Testis (tissue), 3 donors: ENCODE data around the gene USP2. TPM values are rescaled to one million over a fixed set of nuclear protein-coding genes. Genes with fewer than 3 reads are reported as not detected.
A peak's percentile ranks its signal among the peaks of the same experiment; 100 is the strongest.

ENCODE experiments used
- DNase-seq: peaks from one replicate; pipeline ENCODE4 v3.0.0-alpha.2; 2019
- H3K27ac ChIP-seq, 2 donors: fragments of 200-600 bp; sonication (generic); one replicate each; pipeline ENCODE4 v1.5.1; 2019
- H3K27me3 ChIP-seq: fragments of 200-600 bp; sonication (generic); one replicate; pipeline ENCODE4 v1.5.1; 2019
- H3K36me3 ChIP-seq: fragments of 200-600 bp; sonication (generic); one replicate; pipeline ENCODE4 v1.5.1; 2017; ENCODE audit warnings: low read depth; ENCODE audit errors: missing control alignments
- H3K4me1 ChIP-seq: fragments of 200-600 bp; sonication (generic); one replicate; pipeline ENCODE4 v1.5.1; 2019
- H3K4me3 ChIP-seq, 2 donors: fragments of 200-600 bp; sonication (generic); one replicate each; pipeline ENCODE4 v1.5.1; 2017 to 2019
- H3K9me3 ChIP-seq: fragments of 200-600 bp; sonication (generic); one replicate; pipeline ENCODE4 v1.5.1; 2017
- CTCF ChIP-seq, 3 experiments: fragments of 450-650 bp in 2 of 3; fragments of 200-600 bp in 1 of 3; sonication (generic) in 1 of 3; IDR thresholded peaks; one replicate each; pipeline ENCODE4 v1.5.1; 2016 to 2019; ENCODE audit warnings: antibody characterized with exemption in 3 of 3, mild to moderate bottlenecking in 2 of 3, moderate library complexity in 1 of 3
- POLR2A ChIP-seq: fragments of 450-650 bp; IDR thresholded peaks from one replicate; pipeline ENCODE4 v1.6.1; 2017; ENCODE audit warnings: antibody characterized with exemption, mild to moderate bottlenecking, moderate library complexity
- WGBS, 2 donors: methylation state at CpG; one replicate each; pipeline ENCODE4 v1.1.5; 2018; 5-methylcytosine and 5-hydroxymethylcytosine counted together
- intact Hi-C: fragments of 100-400 bp; cut with DNase I; formaldehyde crosslinking; loops from one replicate; pipeline ENCODE4 v1.15.1; 2023; ENCODE audit warnings: low total_unique reads
- polyA plus RNA-seq: library from polyadenylated mRNA; stranded (reverse); fragments of 350-450 nt; fragmentation: Illumina TruSeq; extraction: RNeasy Lipid Tissue Mini Kit (QIAGEN cat#74804); gene quantifications from one replicate; pipeline ENCODE4 v1.2.3, GENCODE V29; 2014; ENCODE audit warnings: low read depth, low replicate concordance; ENCODE audit not compliant: insufficient read depth
- total RNA-seq, 2 donors: library from RNA; depleted of rRNA; stranded (reverse); fragments of >200 nt; gene quantifications; one replicate each; pipeline ENCODE4 v1.2.3, GENCODE V29; 2016

The USP2 gene
- total and polyA plus RNA-seq, 3 donors from 2014 or later, result 41.2 to 168 (median 100) TPM

- Histone ChIP-seq H3K9me3 (no peaks in the 10 kb centered on the region), H3K4me3 (peak overlapping the region in 1 of 2 donors; percentile 60), H3K27me3 (no peaks in the 10 kb centered on the region), H3K27ac (peak overlapping the region; percentile 44 to 73), H3K36me3 (no peaks in the 10 kb centered on the region), H3K4me1 (peaks cover 25% of the 10 kb centered on the region)
- intact Hi-C loops, result no loop called here
- WGBS, 2 donors, result 3 to 12% methylated on average over 12 to 21 of the region's 29 CpGs
- no peak for DNase-seq
- TF ChIP-seq POLR2A (no peak), CTCF (IDR thresholded peaks at IDR 0.05) (no peak)
These were observed 66.1 kb downstream of the USP2 start for GRCh38 chr11:119315131-119316015.

- Histone ChIP-seq H3K4me3 (peak overlapping the region in 1 of 2 donors; percentile 3), H3K4me1 (peaks cover 24% of the 10 kb centered on the region), H3K9me3 (no peaks in the 10 kb centered on the region), H3K27ac (no peak overlapping the region), H3K36me3 (no peaks in the 10 kb centered on the region), H3K27me3 (no peaks in the 10 kb centered on the region)
- intact Hi-C loops, result no loop called here
- no peak for DNase-seq
- no peak for TF ChIP-seq CTCF (IDR thresholded peaks at IDR 0.05)
- WGBS, 2 donors, result 65 to 75% methylated on average over 9 to 14 of the region's 18 CpGs
These were observed 66.8 kb downstream of the USP2 start for GRCh38 chr11:119314726-119315125.

GRCh38 chr11:119310682-119311052 lies 70.8 kb downstream of the USP2 start:
- H3K36me3 ChIP-seq, result no peaks in the 10 kb centered on the region
- no peak overlapping the region for H3K4me3 ChIP-seq
- WGBS, 2 donors, result 88 to 93% methylated on average over 12 to 20 of the region's 20 CpGs
- no peak overlapping the region for H3K27ac ChIP-seq
- H3K27me3 ChIP-seq, result no peaks in the 10 kb centered on the region
- no peak for TF ChIP-seq POLR2A
- no peaks in the 10 kb centered on the region for H3K9me3 ChIP-seq
- no peak for DNase-seq
- peaks cover 18% of the 10 kb centered on the region for H3K4me1 ChIP-seq
- intact Hi-C loops, result no loop called here

- Histone ChIP-seq H3K4me3 (no peak overlapping the region), H3K27me3 (no peaks in the 10 kb centered on the region), H3K27ac (no peak overlapping the region), H3K4me1 (peaks cover 13% of the 10 kb centered on the region), H3K9me3 (no peaks in the 10 kb centered on the region), H3K36me3 (no peaks in the 10 kb centered on the region)
- 85% methylated on average over 17 of the region's 17 CpGs for WGBS, 2 donors
- DNase-seq, result no peak
- intact Hi-C loops, result no loop called here
- no peak for TF ChIP-seq CTCF (IDR thresholded peaks at IDR 0.05)
- TF ChIP-seq POLR2A, result no peak
These were observed 71.4 kb downstream of the USP2 start for GRCh38 chr11:119309953-119310681.

GRCh38 chr11:119309411-119309810 lies 72.1 kb downstream of the USP2 start:
- TF ChIP-seq POLR2A, result no peak
- no peak for TF ChIP-seq CTCF (IDR thresholded peaks at IDR 0.05)
- DNase-seq, result no peak
- Histone ChIP-seq H3K27ac (no peak overlapping the region), H3K27me3 (no peaks in the 10 kb centered on the region), H3K4me1 (peaks cover 12% of the 10 kb centered on the region), H3K36me3 (no peaks in the 10 kb centered on the region), H3K9me3 (no peaks in the 10 kb centered on the region), H3K4me3 (no peak overlapping the region)
- intact Hi-C loops, result no loop called here
- 88 to 93% methylated on average over 5 to 11 of the region's 11 CpGs for WGBS, 2 donors
